Ishikawa (cell line): ENCODE results near the gene MCF2L.

Experiments
- FOXM1 ChIP-seq: IDR thresholded peaks from 2 replicates; pipeline ENCODE4 v1.6.1; 2012; ENCODE audit warnings: low read depth, borderline replicate concordance
- RAD21 ChIP-seq: IDR thresholded peaks from 2 replicates; pipeline ENCODE4 v1.6.1; 2012; ENCODE audit warnings: low read depth
- TF ChIP-seq, protein P1 (sequence below): IDR thresholded peaks from 2 replicates; pipeline ENCODE4 v1.6.1; 2012; ENCODE audit warnings: low read depth, mild to moderate bottlenecking
- TF ChIP-seq, protein P2 (sequence below): IDR thresholded peaks from 2 replicates; pipeline ENCODE4 v1.6.1; 2012

DNA sequence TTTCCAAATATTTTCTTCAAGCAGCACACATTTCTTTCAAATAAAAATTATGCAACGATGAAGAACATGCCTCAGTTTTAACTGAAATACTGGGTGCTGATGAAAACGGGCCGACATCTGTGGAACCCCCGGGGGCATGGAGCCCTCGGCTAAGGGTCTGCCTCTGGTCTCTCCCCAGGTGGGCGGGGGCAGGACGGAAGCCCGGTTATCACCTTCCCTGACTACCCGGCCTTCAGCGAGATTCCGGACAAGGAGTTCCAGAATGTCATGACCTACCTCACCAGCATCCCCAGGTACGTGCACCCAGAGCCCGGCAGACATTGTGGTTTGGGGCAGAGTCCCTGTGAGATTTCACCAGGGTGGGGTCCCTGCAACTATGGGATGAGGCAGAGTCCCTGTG lies 55.5 kb downstream of the MCF2L start:
- TF ChIP-seq FOXM1: no peak
- no peak for TF ChIP-seq RAD21
- TF ChIP-seq, protein P1, sequence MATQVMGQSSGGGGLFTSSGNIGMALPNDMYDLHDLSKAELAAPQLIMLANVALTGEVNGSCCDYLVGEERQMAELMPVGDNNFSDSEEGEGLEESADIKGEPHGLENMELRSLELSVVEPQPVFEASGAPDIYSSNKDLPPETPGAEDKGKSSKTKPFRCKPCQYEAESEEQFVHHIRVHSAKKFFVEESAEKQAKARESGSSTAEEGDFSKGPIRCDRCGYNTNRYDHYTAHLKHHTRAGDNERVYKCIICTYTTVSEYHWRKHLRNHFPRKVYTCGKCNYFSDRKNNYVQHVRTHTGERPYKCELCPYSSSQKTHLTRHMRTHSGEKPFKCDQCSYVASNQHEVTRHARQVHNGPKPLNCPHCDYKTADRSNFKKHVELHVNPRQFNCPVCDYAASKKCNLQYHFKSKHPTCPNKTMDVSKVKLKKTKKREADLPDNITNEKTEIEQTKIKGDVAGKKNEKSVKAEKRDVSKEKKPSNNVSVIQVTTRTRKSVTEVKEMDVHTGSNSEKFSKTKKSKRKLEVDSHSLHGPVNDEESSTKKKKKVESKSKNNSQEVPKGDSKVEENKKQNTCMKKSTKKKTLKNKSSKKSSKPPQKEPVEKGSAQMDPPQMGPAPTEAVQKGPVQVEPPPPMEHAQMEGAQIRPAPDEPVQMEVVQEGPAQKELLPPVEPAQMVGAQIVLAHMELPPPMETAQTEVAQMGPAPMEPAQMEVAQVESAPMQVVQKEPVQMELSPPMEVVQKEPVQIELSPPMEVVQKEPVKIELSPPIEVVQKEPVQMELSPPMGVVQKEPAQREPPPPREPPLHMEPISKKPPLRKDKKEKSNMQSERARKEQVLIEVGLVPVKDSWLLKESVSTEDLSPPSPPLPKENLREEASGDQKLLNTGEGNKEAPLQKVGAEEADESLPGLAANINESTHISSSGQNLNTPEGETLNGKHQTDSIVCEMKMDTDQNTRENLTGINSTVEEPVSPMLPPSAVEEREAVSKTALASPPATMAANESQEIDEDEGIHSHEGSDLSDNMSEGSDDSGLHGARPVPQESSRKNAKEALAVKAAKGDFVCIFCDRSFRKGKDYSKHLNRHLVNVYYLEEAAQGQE: no peak
- TF ChIP-seq, protein P2, sequence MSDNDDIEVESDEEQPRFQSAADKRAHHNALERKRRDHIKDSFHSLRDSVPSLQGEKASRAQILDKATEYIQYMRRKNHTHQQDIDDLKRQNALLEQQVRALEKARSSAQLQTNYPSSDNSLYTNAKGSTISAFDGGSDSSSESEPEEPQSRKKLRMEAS: no peak
